A549 treated with ZK216348 at 1 μM for 4 hours (cell line): ENCODE data around the gene EMILIN1. TPM values are rescaled to one million over a fixed set of nuclear protein-coding genes. Genes with fewer than 3 reads are reported as not detected.

Experiments used
- total RNA-seq: library from RNA; stranded (reverse); fragments of 200-300 nt; extraction: Qiagen RNA extraction; gene quantifications from 5 replicates; pipeline ENCODE4 v1.2.3, GENCODE V29; 2022; ENCODE audit warnings: low read depth

Gene EMILIN1
- 0.34 to 0.64 TPM (median 0.43 TPM) in 5 replicates for total RNA-seq

GRCh38 chr2:27078267-27079194 lies at the start of gene EMILIN1:
Gene EMILIN1 (plus strand): TSS chr2:27078615. CDS start chr2:27079066, 451 bp downstream.

GRCh38 chr2:27032495-27033252 lies 45.7 kb upstream of the EMILIN1 start, which contains the start of gene TMEM214:
Gene TMEM214 (plus strand): TSS chr2:27032965. CDS start chr2:27033016, 51 bp downstream.

DNA sequence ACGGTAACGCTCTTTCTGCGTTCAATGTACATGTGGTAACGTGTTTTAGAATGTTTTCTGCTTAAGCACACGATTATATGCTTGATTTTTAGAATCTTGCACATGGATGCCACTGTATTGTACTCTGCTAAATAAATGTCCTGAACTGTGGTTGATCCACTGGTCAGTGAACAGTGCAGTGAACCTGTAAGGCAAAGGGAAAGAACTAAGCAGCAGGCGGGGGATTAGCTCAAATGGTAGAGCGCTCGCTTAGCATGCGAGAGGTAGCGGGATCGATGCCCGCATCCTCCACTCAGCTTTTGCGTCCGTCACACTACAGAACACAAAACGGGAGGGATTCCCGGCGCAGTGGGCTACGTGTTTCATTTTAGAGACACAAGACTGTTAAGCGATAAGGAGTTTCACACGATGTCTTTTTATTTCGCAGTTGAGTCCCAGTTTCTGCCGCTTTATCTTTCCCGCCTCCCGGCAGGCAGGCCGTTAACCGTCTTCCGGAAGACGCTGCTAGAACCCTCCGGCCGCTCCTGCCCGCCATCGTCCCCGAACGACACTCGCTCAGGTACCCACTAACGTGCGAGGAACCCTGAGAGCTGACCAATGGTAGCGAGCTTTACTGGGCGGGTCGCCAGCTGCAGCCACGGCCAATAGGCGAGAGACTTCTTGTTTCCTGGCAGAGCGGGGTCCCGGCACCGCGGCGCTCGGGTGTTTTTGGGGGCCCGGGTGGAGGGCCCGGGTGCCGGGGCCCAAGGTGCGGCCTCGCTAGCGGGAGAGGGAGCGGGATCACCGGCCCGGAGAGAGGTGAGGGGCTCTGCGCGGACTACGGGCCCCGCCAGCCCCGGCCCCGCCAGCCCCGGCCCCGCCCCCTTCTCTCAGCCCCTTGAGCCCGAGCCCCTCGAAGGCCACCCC lies 27.2 kb upstream of the EMILIN1 start, which contains the start of gene AGBL5:
Gene AGBL5, plus strand, starts transcription at position 673 of the 906 bp plus-strand sequence. CDS start 1,291 bp downstream, outside the sequence.

GRCh38 chr2:27071277-27071989 lies 7.0 kb upstream of the EMILIN1 start, which contains the start of gene OST4:
Gene OST4 (minus strand): TSS chr2:27071654.

DNA sequence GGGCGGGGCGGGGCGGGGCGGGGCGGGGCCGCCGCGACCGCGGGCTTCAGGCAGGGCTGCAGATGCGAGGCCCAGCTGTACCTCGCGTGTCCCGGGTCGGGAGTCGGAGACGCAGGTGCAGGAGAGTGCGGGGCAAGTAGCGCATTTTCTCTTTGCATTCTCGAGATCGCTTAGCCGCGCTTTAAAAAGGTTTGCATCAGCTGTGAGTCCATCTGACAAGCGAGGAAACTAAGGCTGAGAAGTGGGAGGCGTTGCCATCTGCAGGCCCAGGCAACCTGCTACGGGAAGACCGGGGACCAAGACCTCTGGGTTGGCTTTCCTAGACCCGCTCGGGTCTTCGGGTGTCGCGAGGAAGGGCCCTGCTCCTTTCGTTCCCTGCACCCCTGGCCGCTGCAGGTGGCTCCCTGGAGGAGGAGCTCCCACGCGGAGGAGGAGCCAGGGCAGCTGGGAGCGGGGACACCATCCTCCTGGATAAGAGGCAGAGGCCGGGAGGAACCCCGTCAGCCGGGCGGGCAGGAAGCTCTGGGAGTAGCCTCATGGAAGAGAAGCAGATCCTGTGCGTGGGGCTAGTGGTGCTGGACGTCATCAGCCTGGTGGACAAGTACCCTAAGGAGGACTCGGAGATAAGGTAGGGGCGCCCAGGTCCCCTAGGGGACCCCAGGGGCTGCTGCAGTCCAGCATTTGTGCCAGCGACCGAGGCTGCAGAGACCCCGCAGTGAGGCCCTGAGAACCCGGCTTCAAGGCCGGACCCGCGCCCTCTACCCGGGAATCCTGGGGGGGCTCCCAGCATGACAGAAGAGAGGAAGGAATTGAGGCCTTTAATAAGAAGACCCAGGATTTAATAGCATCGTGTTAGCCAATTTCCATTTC lies 8.5 kb downstream of the EMILIN1 start, which contains the start of gene KHK:
Gene KHK, plus strand, starts transcription at position 49 of the 870 bp plus-strand sequence. Its CDS starts 488 bp downstream, at position 537.

GRCh38 chr2:27118525-27119329 lies 40.3 kb downstream of the EMILIN1 start, which contains the start of gene CGREF1:
Gene CGREF1 (minus strand): TSS chr2:27119128. CDS start chr2:27104366, 14,762 bp downstream.

GRCh38 chr2:27123302-27124150 lies 45.1 kb downstream of the EMILIN1 start, which contains the start of gene ABHD1:
Gene ABHD1 (plus strand): TSS chr2:27123815. CDS start chr2:27123949, 134 bp downstream.

GRCh38 chr2:27133905-27134780 lies 55.7 kb downstream of the EMILIN1 start, which contains the start of gene PREB:
Gene PREB (minus strand): TSS chr2:27134636. CDS start chr2:27134421, 215 bp downstream.

Other genes with a start within 250 kb of the EMILIN1 start
- gene DPYSL5, start 230.5 kb upstream of the EMILIN1 start, total RNA-seq, result 3.1 to 7.5 TPM (median 4.4 TPM) in 5 replicates
- gene MAPRE3, start 108.0 kb upstream of the EMILIN1 start, total RNA-seq, result 9.2 to 13.6 TPM (median 12.7 TPM) in 5 replicates
- 46.6 to 74.4 TPM (median 72.8 TPM) in 5 replicates for gene TMEM214, start 45.6 kb upstream of the EMILIN1 start, total RNA-seq
- gene AGBL5, start 26.9 kb upstream of the EMILIN1 start, total RNA-seq, result 23.4 to 35.7 TPM (median 31.9 TPM) in 5 replicates
- 550 to 647 TPM (median 575 TPM) in 5 replicates for gene OST4, start 7.0 kb upstream of the EMILIN1 start, total RNA-seq
- gene KHK, start 8.2 kb downstream of the EMILIN1 start, total RNA-seq, result 7.5 to 10.4 TPM (median 9.1 TPM) in 5 replicates
- gene CGREF1, start 40.5 kb downstream of the EMILIN1 start, total RNA-seq, result 5.3 to 8.5 TPM (median 7.8 TPM) in 5 replicates
- 0.87 to 2.4 TPM (median 1.3 TPM) in 5 replicates for gene ABHD1, start 45.2 kb downstream of the EMILIN1 start, total RNA-seq
- 38.6 to 67.3 TPM (median 64.4 TPM) in 5 replicates for gene PREB, start 56.0 kb downstream of the EMILIN1 start, total RNA-seq
- not detected in 5 replicates for gene PRR30, start 60.8 kb downstream of the EMILIN1 start, total RNA-seq
- not detected in 5 replicates for gene TCF23, start 70.4 kb downstream of the EMILIN1 start, total RNA-seq
- gene ATRAID, start 133.4 kb downstream of the EMILIN1 start, total RNA-seq, result 204 to 216 TPM (median 209 TPM) in 5 replicates
- 52.3 to 74.6 TPM (median 73.0 TPM) in 5 replicates for gene SLC5A6, start 133.7 kb downstream of the EMILIN1 start, total RNA-seq
- 38.9 to 70.4 TPM (median 69.8 TPM) in 5 replicates for gene CAD, start 138.8 kb downstream of the EMILIN1 start, total RNA-seq
- gene SLC30A3, start 184.4 kb downstream of the EMILIN1 start, total RNA-seq, result 1.9 to 4.2 TPM (median 3.6 TPM) in 5 replicates
- not detected in 5 replicates for gene DNAJC5G, start 196.8 kb downstream of the EMILIN1 start, total RNA-seq
- 0.40 to 0.73 TPM (median 0.57 TPM) in 5 replicates for gene TRIM54, start 203.8 kb downstream of the EMILIN1 start, total RNA-seq
- 1.3 to 2.5 TPM (median 1.6 TPM) in 5 replicates for gene UCN, start 229.8 kb downstream of the EMILIN1 start, total RNA-seq
- gene MPV17, start 244.5 kb downstream of the EMILIN1 start, total RNA-seq, result 69.5 to 99.3 TPM (median 89.0 TPM) in 5 replicates